HepG2 (cell line): ENCODE data around the gene LRSAM1. TPM values are rescaled to one million over a fixed set of nuclear protein-coding genes. Genes with fewer than 3 reads are reported as not detected.

ENCODE experiments used
- CENPBD1 ChIP-seq: sonication (generic); formaldehyde crosslinking; IDR thresholded peaks from 2 replicates; pipeline ENCODE4 v1.8.0; 2022; ENCODE audit warnings: missing genetic modification reagents, low read depth, mild to moderate bottlenecking, borderline replicate concordance
- DBP ChIP-seq: sonication (generic); formaldehyde crosslinking; IDR thresholded peaks from 2 replicates; pipeline ENCODE4 v1.4.0; 2020; ENCODE audit warnings: missing genetic modification reagents; ENCODE audit errors: not compliant biosample characterization
- DR1 ChIP-seq: sonication (generic); formaldehyde crosslinking; IDR thresholded peaks from 2 replicates; pipeline ENCODE4 v1.8.0; 2021; ENCODE audit warnings: mild to moderate bottlenecking, missing genetic modification reagents, inconsistent platforms
- HOXA5 ChIP-seq: sonication (generic); formaldehyde crosslinking; IDR thresholded peaks from 2 replicates; pipeline ENCODE4 v1.4.0; 2020; ENCODE audit warnings: missing genetic modification reagents
- KDM6A ChIP-seq: IDR thresholded peaks from 2 replicates; pipeline ENCODE4 v1.6.1; 2016; ENCODE audit warnings: low read depth
- KLF9 ChIP-seq: IDR thresholded peaks from 2 replicates; pipeline ENCODE4 v1.6.1; 2016; ENCODE audit warnings: low read depth
- MBD4 ChIP-seq: IDR thresholded peaks from 2 replicates; pipeline ENCODE4 v1.6.1; 2012; ENCODE audit warnings: low read length, inconsistent platforms, borderline replicate concordance
- NR0B2 ChIP-seq: sonication (generic); formaldehyde crosslinking; IDR thresholded peaks from 2 replicates; pipeline ENCODE4 v1.4.0; 2020; ENCODE audit warnings: mild to moderate bottlenecking, missing genetic modification reagents
- RBAK ChIP-seq: sonication (generic); formaldehyde crosslinking; IDR thresholded peaks from 2 replicates; pipeline ENCODE4 v1.5.1; 2020; ENCODE audit warnings: mild to moderate bottlenecking, missing genetic modification reagents
- RNF219 ChIP-seq: sonication (generic); formaldehyde crosslinking; IDR thresholded peaks from 2 replicates; pipeline ENCODE4 v1.5.0; 2020; ENCODE audit warnings: mild to moderate bottlenecking, missing genetic modification reagents
- SALL2 ChIP-seq: sonication (generic); formaldehyde crosslinking; IDR thresholded peaks from 2 replicates; pipeline ENCODE4 v1.8.1; 2023; ENCODE audit warnings: mild to moderate bottlenecking, missing genetic modification reagents, inconsistent platforms
- ZHX2 ChIP-seq, 2 experiments: sonication (generic) in 1 of 2; formaldehyde crosslinking in 1 of 2; IDR thresholded peaks; 2 replicates each; pipeline versions ENCODE4 v1.6.1 to v1.9.0; 2014 to 2022; ENCODE audit warnings: antibody characterized with exemption in 1 of 2, borderline replicate concordance in 1 of 2, inconsistent platforms in 1 of 2, low read depth in 1 of 2, missing genetic modification reagents in 1 of 2
- ZNF234 ChIP-seq: sonication (generic); formaldehyde crosslinking; conservative IDR thresholded peaks from 2 replicates; pipeline ENCODE4 v1.5.1; 2020; ENCODE audit warnings: mild to moderate bottlenecking, missing genetic modification reagents
- ZNF235 ChIP-seq: sonication (generic); formaldehyde crosslinking; IDR thresholded peaks from 2 replicates; pipeline ENCODE4 v1.8.1; 2023; ENCODE audit warnings: mild to moderate bottlenecking, missing genetic modification reagents, borderline replicate concordance
- ZNF513 ChIP-seq: sonication (generic); formaldehyde crosslinking; conservative IDR thresholded peaks from 2 replicates; pipeline ENCODE4 v1.5.0; 2020; ENCODE audit warnings: missing genetic modification reagents
- ZNF709 ChIP-seq: sonication (generic); formaldehyde crosslinking; IDR thresholded peaks from 2 replicates; pipeline ENCODE4 v1.5.0; 2020; ENCODE audit warnings: mild to moderate bottlenecking, missing genetic modification reagents
- polyA plus RNA-seq, 8 experiments: library from polyadenylated mRNA; depleted of rRNA in 3 of 8; stranded (reverse) in 7 of 8; unstranded in 1 of 8; fragments of >200 nt; fragmentation: Illumina TruSeq in 4 of 8; extraction: Trizol in 4 of 8; gene quantifications; 2 replicates each; pipeline versions ENCODE4 v1.2.1 to v1.2.3, GENCODE V29; 2011 to 2016; ENCODE audit warnings: low read depth in 4 of 8, missing spikeins in 1 of 8, mixed read lengths in 1 of 8; ENCODE audit not compliant: insufficient read depth in 1 of 8
- total RNA-seq, 5 experiments: library from RNA; depleted of rRNA; stranded (reverse); fragments of >200 nt; fragmentation: Illumina TruSeq; extraction: Trizol; gene quantifications; 2 replicates each; pipeline ENCODE4 v1.2.3, GENCODE V29; 2016; ENCODE audit warnings: low read depth in 1 of 5

LRSAM1 gene
- total and polyA plus RNA-seq, 2 of the 13 experiments (the other 11 are each of a cell fraction or from before 2014, with no cell fraction given) = 8.7 to 10.2 TPM

- no peak for TF ChIP-seq CENPBD1
- TF ChIP-seq KLF9 (CRISPR knock-in tag) = no peak
- no peak for TF ChIP-seq SALL2 (CRISPR knock-in tag)
- TF ChIP-seq ZNF234 = no peak
- TF ChIP-seq DBP (CRISPR knock-in tag) = no peak
- TF ChIP-seq HOXA5 (CRISPR knock-in tag) = no peak
- no peak for TF ChIP-seq ZNF235
- TF ChIP-seq ZHX2 (IDR thresholded peaks at IDR 0.05; ENCODE audit: low read depth) = no peak
- no peak for TF ChIP-seq ZHX2 (CRISPR knock-in tag; IDR thresholded peaks at IDR 0.05; ENCODE audit: borderline replicate concordance)
- TF ChIP-seq DR1 (CRISPR knock-in tag) = no peak
- TF ChIP-seq MBD4 = no peak
- no peak for TF ChIP-seq RBAK (CRISPR knock-in tag)
- TF ChIP-seq RNF219 (CRISPR knock-in tag) = no peak
- TF ChIP-seq KDM6A = no peak
- TF ChIP-seq NR0B2 = no peak
- TF ChIP-seq ZNF709 (CRISPR knock-in tag) = no peak
- TF ChIP-seq ZNF513 (CRISPR knock-in tag) = no peak
Measured at GRCh38 chr9:127545196-127546124, 94.2 kb downstream of the LRSAM1 start (continued).
